A549 (cell line): ENCODE results near the gene ADCY1. TPM values are rescaled to one million over a fixed set of nuclear protein-coding genes. Genes with fewer than 3 reads are reported as not detected.
A peak's percentile ranks its signal among the peaks of the same experiment; 100 is the strongest.
"Not testable (repeated sequence)": the region's sequence is repeated elsewhere in the genome, so short reads cannot be mapped to it uniquely, and the experiment has no call there.

Experiments
- ATAC-seq, 2 experiments: fragments of 200-7000 bp in 1 of 2; fragments of >200 bp in 1 of 2; cut with Nextera tagmentation in 1 of 2; cut with Tn5 transposase in 1 of 2; 3 replicates each; pipeline versions ENCODE4 v1.8.0 to v1.9.1; 2018 to 2020; ENCODE audit warnings: mild to moderate bottlenecking in 1 of 2, moderate library complexity in 1 of 2
- CTCF ChIA-PET: fragments of 300-600 bp; sonication (Branson Sonifier 250); formaldehyde crosslinking; extraction: SDS; loops from one replicate; lab custom pipeline; 2021; ENCODE audit warnings: antibody characterized with exemption, inconsistent platforms; lab: Yijun Ruan, JAX
- POLR2A ChIA-PET: fragments of 350-600 bp; formaldehyde crosslinking; extraction: SDS; loops from one replicate; lab custom pipeline; 2021; ENCODE audit warnings: antibody characterized with exemption, inconsistent platforms; lab: Yijun Ruan, JAX
- DNase-seq, 2 experiments: peaks; one replicate each; pipeline versions ENCODE4 v3.0.0 to v3.0.0-alpha.2; 2011 to 2016; ENCODE audit warnings: low read depth in 1 of 2, low spot score in 1 of 2
- FAIRE-seq: peaks from 2 replicates; lab custom pipeline; 2011; peaks lifted over from hg19 to GRCh38; lab: Jason Lieb, UNC
- H3K27ac ChIP-seq, 2 experiments: fragments of >200 bp; sonication (Bioruptor Twin); formaldehyde crosslinking; 3 replicates each; pipeline ENCODE4 v1.5.1; 2016 to 2017
- H3K4me1 ChIP-seq: fragments of >200 bp; sonication (Bioruptor Twin); formaldehyde crosslinking; 3 replicates; pipeline ENCODE4 v1.6.1; 2016
- H3K4me2 ChIP-seq: fragments of >200 bp; sonication (Bioruptor Twin); formaldehyde crosslinking; 3 replicates; pipeline ENCODE4 v1.6.1; 2016
- H3K4me3 ChIP-seq: fragments of >200 bp; sonication (Bioruptor Twin); formaldehyde crosslinking; 3 replicates; pipeline ENCODE4 v1.5.1; 2016
- H3K9me3 ChIP-seq: fragments of >200 bp; sonication (Bioruptor Twin); formaldehyde crosslinking; 3 replicates; pipeline ENCODE4 v1.6.1; 2016
- CEBPB ChIP-seq, 2 experiments: fragments of >200 bp in 1 of 2; sonication (Bioruptor Twin) in 1 of 2; formaldehyde crosslinking in 1 of 2; IDR thresholded peaks; 2 replicates each; pipeline ENCODE4 v1.6.1; 2012 to 2016
- CHD4 ChIP-seq: fragments of 200-600 bp; sonication (generic); IDR thresholded peaks from 2 replicates; pipeline ENCODE4 v1.6.1; 2016; ENCODE audit warnings: antibody characterized with exemption, mild to moderate bottlenecking, borderline replicate concordance
- EHF ChIP-seq: fragments of 250-450 bp; sonication (Bioruptor Pico); IDR thresholded peaks from 2 replicates; pipeline ENCODE4 v1.5.0; 2020; ENCODE audit warnings: mild to moderate bottlenecking
- EHMT2 ChIP-seq: fragments of 200-600 bp; sonication (generic); IDR thresholded peaks from 2 replicates; pipeline ENCODE4 v1.6.1; 2016; ENCODE audit warnings: antibody characterized with exemption, low read depth, mild to moderate bottlenecking, moderate library complexity
- FOSL2 ChIP-seq, 2 experiments: fragments of 450-650 bp in 1 of 2; fragments of >200 bp in 1 of 2; sonication (Bioruptor Twin) in 1 of 2; formaldehyde crosslinking; IDR thresholded peaks; 2 replicates each; pipeline versions ENCODE4 v1.5.0 to v1.6.1; 2016 to 2020; ENCODE audit warnings: mild to moderate bottlenecking in 1 of 2, moderate library complexity in 1 of 2
- FOXS1 ChIP-seq: fragments of 250-450 bp; sonication (Bioruptor Pico); IDR thresholded peaks from 2 replicates; pipeline ENCODE4 v1.5.0; 2020; ENCODE audit warnings: mild to moderate bottlenecking, moderate library complexity
- GATA3 ChIP-seq: IDR thresholded peaks from 2 replicates; pipeline ENCODE4 v1.6.1; 2012; ENCODE audit warnings: borderline replicate concordance
- HDAC2 ChIP-seq: fragments of 200-600 bp; sonication (generic); IDR thresholded peaks from 2 replicates; pipeline ENCODE4 v1.6.1; 2016
- HOXB5 ChIP-seq: fragments of 250-450 bp; sonication (Bioruptor Pico); IDR thresholded peaks from 2 replicates; pipeline ENCODE4 v1.5.0; 2020; ENCODE audit warnings: mild to moderate bottlenecking, moderate library complexity
- JUN ChIP-seq, 2 experiments: fragments of >200 bp; sonication (Bioruptor Twin); formaldehyde crosslinking; IDR thresholded peaks; 2 replicates in 1 of 2; 3 replicates in 1 of 2; pipeline ENCODE4 v1.6.1; 2016 to 2017
- KDM1A ChIP-seq: fragments of 200-600 bp; sonication (generic); IDR thresholded peaks from 2 replicates; pipeline ENCODE4 v1.6.1; 2016; ENCODE audit warnings: low read depth, mild to moderate bottlenecking
- MAZ ChIP-seq: fragments of 150-350 bp; IDR thresholded peaks from 2 replicates; pipeline ENCODE4 v1.6.1; 2014; ENCODE audit warnings: antibody characterized with exemption, low read depth, low read length, borderline replicate concordance
- NR3C1 ChIP-seq: fragments of >200 bp; sonication (Bioruptor Twin); formaldehyde crosslinking; IDR thresholded peaks from 3 replicates; pipeline ENCODE4 v1.6.1; 2017
- PHF8 ChIP-seq: fragments of 200-600 bp; sonication (generic); IDR thresholded peaks from 2 replicates; pipeline ENCODE4 v1.6.1; 2016; ENCODE audit warnings: low read depth, mild to moderate bottlenecking, antibody characterized with exemption, moderate library complexity, borderline replicate concordance
- POLR2A ChIP-seq: IDR thresholded peaks from 2 replicates; pipeline ENCODE4 v1.6.1; 2012; ENCODE audit warnings: mild to moderate bottlenecking, low read length
- RNF2 ChIP-seq: fragments of 200-600 bp; sonication (generic); IDR thresholded peaks from 2 replicates; pipeline ENCODE4 v1.6.1; 2016; ENCODE audit warnings: low read depth, mild to moderate bottlenecking, antibody characterized with exemption, moderate library complexity, borderline replicate concordance
- TFCP2L1 ChIP-seq: fragments of 250-450 bp; sonication (Bioruptor Pico); IDR thresholded peaks from 2 replicates; pipeline ENCODE4 v1.5.0; 2021; ENCODE audit warnings: mild to moderate bottlenecking
- ZC3H11A ChIP-seq: fragments of 450-650 bp; IDR thresholded peaks from 2 replicates; pipeline ENCODE4 v1.6.1; 2014; ENCODE audit warnings: antibody characterized with exemption, mild to moderate bottlenecking
- ZNF302 ChIP-seq: fragments of 250-450 bp; sonication (Bioruptor Pico); IDR thresholded peaks from 2 replicates; pipeline ENCODE4 v1.9.0; 2021; ENCODE audit warnings: inconsistent platforms, mild to moderate bottlenecking, moderate library complexity
- WGBS: methylation state at CpG from one replicate; pipeline ENCODE4 v1.1.6; 2017; ENCODE audit errors: missing lambda C conversion rate; 5-methylcytosine and 5-hydroxymethylcytosine counted together
- polyA plus RNA-seq, 4 experiments: library from polyadenylated mRNA; depleted of rRNA in 3 of 4; stranded (reverse); fragments of >200 nt; fragmentation: RNase III in 1 of 4; extraction: RNeasy Plus Mini Kit Qiagen cat#74134 plus additional on column Dnase treatment in 1 of 4; gene quantifications; 2 replicates in 3 of 4; 3 replicates in 1 of 4; pipeline ENCODE4 v1.2.3, GENCODE V29; 2011 to 2017
- TF ChIP-seq, protein P1 (sequence below): IDR thresholded peaks from 2 replicates; pipeline ENCODE4 v1.6.1; 2012
- TF ChIP-seq, protein P2 (sequence below): fragments of 150-350 bp; IDR thresholded peaks from 2 replicates; pipeline ENCODE4 v1.6.1; 2014; ENCODE audit warnings: low read depth, mild to moderate bottlenecking, low read length
- TF ChIP-seq, protein P3 (sequence below): fragments of 250-450 bp; sonication (Bioruptor Pico); IDR thresholded peaks from 2 replicates; pipeline ENCODE4 v1.5.0; 2020; ENCODE audit warnings: low read depth, mild to moderate bottlenecking, moderate library complexity

ADCY1 gene
- polyA plus RNA-seq, 2 of the 4 experiments (the other 2 are of a cell fraction), result 1.3 to 1.7 TPM

DNA sequence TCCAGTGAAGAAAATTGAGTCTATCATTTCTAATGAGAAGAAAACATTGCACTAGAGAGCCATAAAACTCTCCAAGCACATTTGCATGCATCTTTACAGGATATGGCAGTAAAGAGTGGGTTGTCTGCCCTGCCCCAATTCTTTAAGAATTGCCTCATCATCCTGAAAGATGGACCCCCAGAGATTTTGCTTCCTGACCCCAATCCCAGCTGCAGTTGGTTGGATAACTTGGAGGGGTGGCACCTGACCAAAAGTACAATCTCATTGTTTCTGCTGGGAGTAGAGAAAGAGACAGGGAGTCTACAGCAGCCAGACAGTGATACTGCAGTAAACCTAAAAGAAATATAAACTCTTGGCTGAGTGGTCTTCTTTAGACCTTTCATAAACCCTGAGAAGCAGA, 49.1 kb upstream of the ADCY1 start:
- Histone ChIP-seq H3K4me3 (no peak overlapping the region), H3K4me1 (no peaks in the 10 kb centered on the region), H3K4me2 (no peak overlapping the region), H3K9me3 (no peaks in the 10 kb centered on the region), H3K27ac (no peak overlapping the region)
- DNase-seq, result no peak
- no peak for FAIRE-seq
- ChIA-PET POLR2A (no interaction called here), CTCF (no interaction called here)
- no peak for TF ChIP-seq HOXB5 (CRISPR knock-in tag)
- no peak for TF ChIP-seq MAZ
- TF ChIP-seq GATA3, result no peak
- no peak for TF ChIP-seq ZNF302 (CRISPR knock-in tag)
- TF ChIP-seq FOXS1 (CRISPR knock-in tag), result no peak
- TF ChIP-seq CHD4, result no peak
- TF ChIP-seq, protein P1, sequence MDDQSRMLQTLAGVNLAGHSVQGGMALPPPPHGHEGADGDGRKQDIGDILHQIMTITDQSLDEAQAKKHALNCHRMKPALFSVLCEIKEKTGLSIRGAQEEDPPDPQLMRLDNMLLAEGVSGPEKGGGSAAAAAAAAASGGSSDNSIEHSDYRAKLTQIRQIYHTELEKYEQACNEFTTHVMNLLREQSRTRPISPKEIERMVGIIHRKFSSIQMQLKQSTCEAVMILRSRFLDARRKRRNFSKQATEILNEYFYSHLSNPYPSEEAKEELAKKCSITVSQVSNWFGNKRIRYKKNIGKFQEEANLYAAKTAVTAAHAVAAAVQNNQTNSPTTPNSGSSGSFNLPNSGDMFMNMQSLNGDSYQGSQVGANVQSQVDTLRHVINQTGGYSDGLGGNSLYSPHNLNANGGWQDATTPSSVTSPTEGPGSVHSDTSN, result no peak
- TF ChIP-seq EHF (CRISPR knock-in tag), result no peak
- no peak for TF ChIP-seq CEBPB (IDR thresholded peaks at IDR 0.05)
- no peak for TF ChIP-seq TFCP2L1
- no peak for TF ChIP-seq PHF8
- no peak for TF ChIP-seq KDM1A
- no peak for TF ChIP-seq POLR2A
- TF ChIP-seq EHMT2, result no peak
- TF ChIP-seq, protein P2, sequence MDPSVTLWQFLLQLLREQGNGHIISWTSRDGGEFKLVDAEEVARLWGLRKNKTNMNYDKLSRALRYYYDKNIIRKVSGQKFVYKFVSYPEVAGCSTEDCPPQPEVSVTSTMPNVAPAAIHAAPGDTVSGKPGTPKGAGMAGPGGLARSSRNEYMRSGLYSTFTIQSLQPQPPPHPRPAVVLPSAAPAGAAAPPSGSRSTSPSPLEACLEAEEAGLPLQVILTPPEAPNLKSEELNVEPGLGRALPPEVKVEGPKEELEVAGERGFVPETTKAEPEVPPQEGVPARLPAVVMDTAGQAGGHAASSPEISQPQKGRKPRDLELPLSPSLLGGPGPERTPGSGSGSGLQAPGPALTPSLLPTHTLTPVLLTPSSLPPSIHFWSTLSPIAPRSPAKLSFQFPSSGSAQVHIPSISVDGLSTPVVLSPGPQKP, result no peak
- TF ChIP-seq, protein P3, sequence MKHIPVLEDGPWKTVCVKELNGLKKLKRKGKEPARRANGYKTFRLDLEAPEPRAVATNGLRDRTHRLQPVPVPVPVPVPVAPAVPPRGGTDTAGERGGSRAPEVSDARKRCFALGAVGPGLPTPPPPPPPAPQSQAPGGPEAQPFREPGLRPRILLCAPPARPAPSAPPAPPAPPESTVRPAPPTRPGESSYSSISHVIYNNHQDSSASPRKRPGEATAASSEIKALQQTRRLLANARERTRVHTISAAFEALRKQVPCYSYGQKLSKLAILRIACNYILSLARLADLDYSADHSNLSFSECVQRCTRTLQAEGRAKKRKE (CRISPR knock-in tag), result no peak
- TF ChIP-seq RNF2, result no peak
- TF ChIP-seq JUN (IDR thresholded peaks at IDR 0.05), result no peak
- TF ChIP-seq NR3C1, result no peak
- no peak for TF ChIP-seq FOSL2 (IDR thresholded peaks at IDR 0.05)
- TF ChIP-seq FOSL2 (CRISPR knock-in tag; IDR thresholded peaks at IDR 0.05), result no peak
- ATAC-seq, result no peak

DNA sequence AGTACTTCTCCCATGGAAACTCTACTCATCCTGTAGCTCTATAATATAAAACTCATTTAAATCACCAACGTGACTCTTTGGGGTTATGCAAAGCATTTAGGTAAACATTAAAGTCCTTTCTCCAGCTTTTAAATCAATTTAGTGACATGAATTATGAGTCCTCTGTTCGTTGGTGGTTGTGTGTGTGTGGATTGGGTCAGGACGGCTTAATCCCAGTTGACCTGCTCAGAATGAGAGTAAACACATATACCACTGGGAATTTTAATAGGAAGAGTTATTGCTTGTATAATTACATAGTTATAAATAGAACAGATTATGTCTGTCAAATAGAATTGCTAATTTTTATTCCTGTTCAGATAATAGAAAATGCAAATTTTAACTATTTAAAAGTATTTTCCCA, 30.7 kb upstream of the ADCY1 start:
- Histone ChIP-seq H3K27ac (no peak overlapping the region), H3K4me2 (no peak overlapping the region), H3K4me3 (no peak overlapping the region), H3K4me1 (no peaks in the 10 kb centered on the region), H3K9me3 (peaks cover 27% of the 10 kb centered on the region)
- ChIA-PET CTCF (no interaction called here), POLR2A (no interaction called here)
- ATAC-seq (no peak), DNase-seq (no peak), FAIRE-seq (no peak)
- 5% methylated on average over 3 of the region's 3 CpGs for WGBS
- no peak for TF ChIP-seq ZC3H11A
- no peak for TF ChIP-seq EHMT2
- no peak for TF ChIP-seq HDAC2
- TF ChIP-seq TFCP2L1, result no peak
- TF ChIP-seq KDM1A, result no peak
- TF ChIP-seq ZNF302 (CRISPR knock-in tag), result no peak

DNA sequence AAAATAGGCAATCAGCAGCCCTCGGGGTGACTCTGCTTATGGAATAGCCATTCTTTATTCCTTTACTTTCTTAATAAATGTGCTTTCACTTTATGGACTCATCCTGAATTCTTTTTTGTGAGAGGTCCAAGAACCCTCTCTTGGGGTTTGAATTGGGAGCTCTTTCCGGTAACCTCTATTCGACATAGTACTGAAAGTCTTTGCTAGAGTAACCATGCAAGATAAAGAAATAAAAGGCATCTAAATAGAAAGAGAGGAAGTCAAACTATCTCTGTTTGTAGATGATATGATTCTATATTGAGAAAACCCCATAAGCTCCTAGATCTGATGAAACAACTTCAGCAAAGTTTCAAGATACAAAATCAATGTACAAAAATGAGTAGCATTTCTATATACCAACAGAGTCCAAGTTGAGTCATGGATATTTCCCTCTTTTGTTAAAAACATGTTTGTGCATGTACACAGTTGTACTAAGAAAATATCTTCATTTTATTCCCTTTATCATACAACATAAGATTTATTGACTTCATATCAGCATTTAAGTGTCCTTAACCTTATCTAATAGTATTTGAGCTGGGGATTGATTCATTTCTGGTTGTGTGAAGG, 29.0 kb upstream of the ADCY1 start:
- DNase-seq, POLR2A ChIA-PET, H3K27ac ChIP-seq, FAIRE-seq, H3K4me3 ChIP-seq, H3K4me1 ChIP-seq, H3K4me2 ChIP-seq, ATAC-seq, CTCF ChIA-PET: not testable (repeated sequence)
- H3K9me3 ChIP-seq, result peaks cover 14% of the 10 kb centered on the region; the same call in 2 of the 3 replicates
- 33% methylated on average over 3 of the region's 3 CpGs for WGBS

DNA sequence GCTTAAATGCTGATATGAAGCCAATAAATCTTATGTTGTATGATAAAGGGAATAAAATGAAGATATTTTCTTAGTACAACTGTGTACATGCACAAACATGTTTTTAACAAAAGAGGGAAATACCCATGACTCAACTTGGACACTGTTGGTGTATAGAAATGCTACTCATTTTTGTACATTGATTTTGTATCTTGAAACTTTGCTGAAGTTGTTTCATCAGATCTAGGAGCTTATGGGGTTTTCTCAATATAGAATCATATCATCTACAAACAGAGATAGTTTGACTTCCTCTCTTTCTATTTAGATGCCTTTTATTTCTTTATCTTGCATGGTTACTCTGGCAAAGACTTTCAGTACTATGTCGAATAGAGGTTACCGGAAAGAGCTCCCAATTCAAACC, 25.3 kb upstream of the ADCY1 start:
- H3K4me3 ChIP-seq, ATAC-seq, CTCF ChIA-PET, DNase-seq, POLR2A ChIA-PET, H3K4me1 ChIP-seq, H3K27ac ChIP-seq, H3K4me2 ChIP-seq: not testable (repeated sequence)
- peaks cover 12% of the 10 kb centered on the region; the same call in 2 of the 3 replicates for H3K9me3 ChIP-seq
- 57% methylated on average over 2 of the region's 2 CpGs for WGBS
- FAIRE-seq, result peak; percentile 46
